Measurements from ENCODE around the gene KNDC1.
"Not testable (repeated sequence)": the region's sequence is repeated elsewhere in the genome, so short reads cannot be mapped to it uniquely, and the experiment has no call there.

Gene KNDC1

GRCh38 chr10:133206356-133207040, 46.5 kb downstream of the KNDC1 start:
- DNase-seq = no peak

GRCh38 chr10:133207041-133207600, 47.1 kb downstream of the KNDC1 start:
- DNase-seq = no peak

GRCh38 chr10:133207627-133208026, 47.6 kb downstream of the KNDC1 start:
- no peak for DNase-seq

- no peak for DNase-seq
These were observed 48.4 kb downstream of the KNDC1 start for GRCh38 chr10:133208466-133208865.

- DNase-seq = no peak
These were observed 49.1 kb downstream of the KNDC1 start for GRCh38 chr10:133209117-133209516.

GRCh38 chr10:133209641-133210040, 49.6 kb downstream of the KNDC1 start:
- no peak for DNase-seq

- no peak for DNase-seq
These were observed 50.5 kb downstream of the KNDC1 start for GRCh38 chr10:133210398-133211140.

- no peak for DNase-seq
These were observed 51.3 kb downstream of the KNDC1 start for GRCh38 chr10:133211141-133211830.

GRCh38 chr10:133211959-133212852, 52.2 kb downstream of the KNDC1 start:
- DNase-seq = no peak

- peak in 1 of 14 donors; percentile 36 for DNase-seq
These were observed 53.0 kb downstream of the KNDC1 start for GRCh38 chr10:133212853-133213494.

- DNase-seq = no peak
These were observed 53.8 kb downstream of the KNDC1 start for GRCh38 chr10:133213641-133214467.

GRCh38 chr10:133214468-133215410, 54.7 kb downstream of the KNDC1 start:
- DNase-seq = no peak

GRCh38 chr10:133215586-133215985, 55.6 kb downstream of the KNDC1 start:
- DNase-seq = no peak

GRCh38 chr10:133216776-133217175, 56.8 kb downstream of the KNDC1 start:
- no peak for DNase-seq

- no peak for DNase-seq
These were observed 58.0 kb downstream of the KNDC1 start for GRCh38 chr10:133217800-133218589.

- DNase-seq = no peak
These were observed 58.9 kb downstream of the KNDC1 start for GRCh38 chr10:133218891-133219290.

- DNase-seq = no peak
These were observed 59.8 kb downstream of the KNDC1 start for GRCh38 chr10:133219782-133220181.

GRCh38 chr10:133221331-133221730, 61.3 kb downstream of the KNDC1 start:
- no peak for DNase-seq

GRCh38 chr10:133221756-133222155, 61.7 kb downstream of the KNDC1 start:
- not testable (repeated sequence) for DNase-seq

Measured in C1 segment of cervical spinal cord (tissue), 14 donors.